OCI-LY7 (cell line): ENCODE measurements around the gene SPPL2B. TPM values are rescaled to one million over a fixed set of nuclear protein-coding genes. Genes with fewer than 3 reads are reported as not detected.

ENCODE experiments used
- BruUV-seq: library from RNA; stranded (reverse); fragments of 400-500 nt; replicated peaks from 2 replicates; lab custom pipeline; 2021; lab: Mats Ljungman, UMichigan
- CTCF ChIA-PET: fragments of 300-600 bp; sonication (Branson Sonifier 250); formaldehyde crosslinking; loops from one replicate; lab custom pipeline; 2022; ENCODE audit warnings: antibody characterized with exemption; ENCODE audit not compliant: unreplicated experiment; lab: Charles Lee
- POLR2A ChIA-PET: fragments of 300-600 bp; sonication (Branson Sonifier 250); formaldehyde crosslinking; loops from one replicate; lab custom pipeline; 2022; ENCODE audit warnings: antibody characterized with exemption; lab: Charles Lee
- DNase-seq: peaks from one replicate; pipeline ENCODE4 v3.0.0-alpha.2; 2015; ENCODE audit warnings: low spot score
- H2AFZ ChIP-seq: fragments of 200-600 bp; sonication (generic), shearing (Covaris generic); 2 replicates; pipeline ENCODE4 v1.6.1; 2014; ENCODE audit warnings: mild to moderate bottlenecking, antibody characterized with exemption, low read length, moderate library complexity
- H3K27ac ChIP-seq: fragments of 200-600 bp; sonication (generic); 2 replicates; pipeline ENCODE4 v1.5.1; 2014; ENCODE audit warnings: mixed run types, low read depth, mild to moderate bottlenecking, moderate library complexity, low read length, inconsistent platforms; ENCODE audit not compliant: poor library complexity, severe bottlenecking
- H3K36me3 ChIP-seq: fragments of 200-600 bp; sonication (generic); 2 replicates; pipeline ENCODE4 v1.6.1; 2014; ENCODE audit warnings: mild to moderate bottlenecking, antibody characterized with exemption, low read length, moderate library complexity, mixed read lengths; ENCODE audit not compliant: insufficient read depth
- H3K4me1 ChIP-seq: fragments of 200-600 bp; sonication (generic); 2 replicates; pipeline ENCODE4 v1.5.1; 2014; ENCODE audit warnings: mild to moderate bottlenecking, low read length; ENCODE audit not compliant: insufficient read depth, poor library complexity, severe bottlenecking
- H3K4me2 ChIP-seq: fragments of 200-600 bp; sonication (generic); 2 replicates; pipeline ENCODE4 v1.6.1; 2014; ENCODE audit warnings: mild to moderate bottlenecking, low read length
- H3K4me3 ChIP-seq: fragments of 200-600 bp; sonication (generic); 2 replicates; pipeline ENCODE4 v1.5.1; 2014; ENCODE audit warnings: mild to moderate bottlenecking, low read depth, low read length; ENCODE audit not compliant: poor library complexity, severe bottlenecking
- H3K79me2 ChIP-seq: fragments of 200-600 bp; sonication (generic); 2 replicates; pipeline ENCODE4 v1.6.1; 2016; ENCODE audit warnings: low read depth, mild to moderate bottlenecking, low read length, moderate library complexity, mixed read lengths; ENCODE audit not compliant: insufficient read depth
- H3K9me2 ChIP-seq: fragments of 200-600 bp; sonication (generic); 2 replicates; pipeline ENCODE4 v1.6.1; 2016; ENCODE audit warnings: mild to moderate bottlenecking, low read length, mixed read lengths; ENCODE audit not compliant: insufficient read depth
- H3K9me3 ChIP-seq: fragments of 200-600 bp; sonication (generic); 2 replicates; pipeline ENCODE4 v1.6.1; 2014; ENCODE audit warnings: mild to moderate bottlenecking, mixed run types, low read length, mixed read lengths
- H4K20me1 ChIP-seq: fragments of 200-600 bp; sonication (generic); 2 replicates; pipeline ENCODE4 v1.6.1; 2014; ENCODE audit warnings: mild to moderate bottlenecking, antibody characterized with exemption, low read length, moderate library complexity, mixed read lengths; ENCODE audit not compliant: insufficient read depth
- CTCF ChIP-seq: fragments of 200-600 bp; sonication (generic); conservative IDR thresholded peaks from 2 replicates; pipeline ENCODE4 v1.5.1; 2014; ENCODE audit warnings: mild to moderate bottlenecking, antibody characterized with exemption, low read length, moderate library complexity, mixed read lengths
- EZH2phosphoT487 ChIP-seq: fragments of 200-600 bp; sonication (generic); IDR thresholded peaks from 2 replicates; pipeline ENCODE4 v1.6.1; 2018; ENCODE audit warnings: low read depth, borderline replicate concordance, mild to moderate bottlenecking, mixed run types, antibody characterized with exemption, low read length, moderate library complexity, mixed read lengths
- intact Hi-C: fragments of 100-400 bp; cut with micrococcal nuclease; formaldehyde crosslinking; loops from one replicate; pipeline ENCODE4 v1.10.0; 2022; ENCODE audit not compliant: unreplicated experiment
- total RNA-seq, 2 experiments: library from RNA; depleted of rRNA in 1 of 2; stranded (reverse); fragments of >200 nt in 1 of 2; shearing (Covaris generic) in 1 of 2; gene quantifications; 2 replicates each; pipeline ENCODE4 v1.2.3, GENCODE V29; 2014 to 2022

SPPL2B gene
- total RNA-seq, 2 experiments from 2014 or later: 106 to 191 TPM

GRCh38 chr19:2326699-2327360 is 1.7 kb upstream of the SPPL2B start:
- no peaks in the 10 kb centered on the region for H3K9me3 ChIP-seq
- TF ChIP-seq CTCF: no peak
- no peak for TF ChIP-seq EZH2phosphoT487
- BruUV-seq: no TSS peak
- peak overlapping the region; percentile 89 for H3K4me3 ChIP-seq
- intact Hi-C loops: no loop called here
- CTCF ChIA-PET: interaction anchor here (0.6 kb wide), 1 partner anchor 169 kb away, joined by 3 read pairs; no protein-coding TSS in a partner anchor
- peaks cover 48% of the 10 kb centered on the region for H3K36me3 ChIP-seq
- H3K4me1 ChIP-seq: peaks cover 48% of the 10 kb centered on the region
- no peak overlapping the region for H3K27ac ChIP-seq
- DNase-seq: no peak
- no peak overlapping the region for H2AFZ ChIP-seq
- no peaks in the 10 kb centered on the region; the same call in 1 of the 2 replicates for H4K20me1 ChIP-seq
- POLR2A ChIA-PET: interaction anchor here (1.1 kb wide), 1 partner anchor 8 kb away, joined by 3 read pairs; no protein-coding TSS in a partner anchor
- H3K4me2 ChIP-seq: peak overlapping the region; percentile 87
- H3K79me2 ChIP-seq: peaks cover 65% of the 10 kb centered on the region
- H3K9me2 ChIP-seq: no peaks in the 10 kb centered on the region

DNA sequence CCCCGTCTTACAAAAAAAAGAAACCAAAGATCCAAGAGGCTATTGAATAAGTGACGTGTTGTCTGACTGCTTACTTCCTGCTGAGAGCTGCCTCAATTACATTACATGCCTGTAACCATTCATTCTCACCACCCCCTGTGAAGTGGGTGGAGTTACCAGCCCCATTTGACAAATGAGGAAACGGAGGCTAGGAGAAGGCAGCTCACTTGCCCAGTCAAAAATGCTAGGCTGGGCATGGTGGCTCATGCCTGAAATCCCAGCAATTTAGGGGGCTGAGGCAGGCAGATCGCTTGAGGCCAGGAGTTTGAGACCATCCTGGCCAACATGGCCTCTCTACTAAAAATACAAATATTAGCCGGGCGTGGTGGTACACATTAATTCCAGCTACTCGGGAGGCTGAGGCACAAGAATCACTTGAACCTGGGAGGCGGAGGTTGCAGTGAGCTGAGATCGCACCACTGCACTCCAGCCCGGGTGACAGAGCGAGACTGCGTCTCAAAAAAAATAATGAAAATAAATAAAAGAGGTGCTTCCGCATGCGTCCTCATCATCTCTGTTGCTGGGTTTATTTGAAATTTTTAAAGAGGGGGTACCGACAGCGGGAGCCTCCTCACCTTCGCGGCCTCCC is 597 bp upstream of the SPPL2B start:
- Histone ChIP-seq H3K27ac (peak overlapping the region; percentile 70), H3K4me1 (peaks cover 59% of the 10 kb centered on the region), H4K20me1 (no peaks in the 10 kb centered on the region; the same call in 1 of the 2 replicates), H3K4me2 (peak overlapping the region; percentile 87), H3K9me2 (no peaks in the 10 kb centered on the region), H3K79me2 (peaks cover 66% of the 10 kb centered on the region), H3K9me3 (no peaks in the 10 kb centered on the region), H3K4me3 (peak overlapping the region; percentile 89), H3K36me3 (peaks cover 40% of the 10 kb centered on the region), H2AFZ (no peak overlapping the region)
- no peak for TF ChIP-seq EZH2phosphoT487
- no peak for TF ChIP-seq CTCF
- intact Hi-C loops: loop anchor here (2.0 kb wide), 2 partner anchors 55 to 63 kb away; no protein-coding TSS in a partner anchor
- DNase-seq: peak; percentile 89
- CTCF ChIA-PET: interaction anchor here (0.8 kb wide), 1 partner anchor 170 kb away, joined by 4 read pairs; no protein-coding TSS in a partner anchor
- POLR2A ChIA-PET: interaction anchor here (0.7 to 1.1 kb wide), 3 partner anchors 9 to 66 kb away, joined by 3 to 7 read pairs (median 3); no protein-coding TSS in a partner anchor
- TSS peak; percentile 93 for BruUV-seq
